ENCODE measurements around the gene MT1F. TPM values are rescaled to one million over a fixed set of nuclear protein-coding genes. Genes with fewer than 3 reads are reported as not detected.

Gene MT1F
- total and polyA plus RNA-seq, 9 of the 15 experiments (the other 6 are each of a cell fraction or from before 2014, with no cell fraction given) = 0.18 to 0.68 (median 0.29) TPM; not detected in 5

- TF ChIP-seq ZNF561 (CRISPR knock-in tag; conservative IDR thresholded peaks at IDR 0.05) (no peak), ZBTB33 (CRISPR knock-in tag; IDR thresholded peaks at IDR 0.05) (no peak), FOXJ2 (tag; IDR thresholded peaks at IDR 0.05) (no peak), CBX5 (IDR thresholded peaks at IDR 0.05; ENCODE audit: borderline replicate concordance, low read depth) (no peak), PHF20 (IDR thresholded peaks at IDR 0.05; ENCODE audit: partially characterized antibody) (no peak), MYNN (IDR thresholded peaks at IDR 0.05) (no peak), MYNN (CRISPR knock-in tag; IDR thresholded peaks at IDR 0.05) (no peak), DMBX1 (CRISPR knock-in tag; IDR thresholded peaks at IDR 0.05; ENCODE audit: borderline replicate concordance) (no peak), POU5F1 (IDR thresholded peaks at IDR 0.05; ENCODE audit: borderline replicate concordance, low read depth, low read length, partially characterized antibody) (no peak), ILK (tag; IDR thresholded peaks at IDR 0.05; ENCODE audit: borderline replicate concordance, low read depth) (no peak)
- TF ChIP-seq, protein P1, sequence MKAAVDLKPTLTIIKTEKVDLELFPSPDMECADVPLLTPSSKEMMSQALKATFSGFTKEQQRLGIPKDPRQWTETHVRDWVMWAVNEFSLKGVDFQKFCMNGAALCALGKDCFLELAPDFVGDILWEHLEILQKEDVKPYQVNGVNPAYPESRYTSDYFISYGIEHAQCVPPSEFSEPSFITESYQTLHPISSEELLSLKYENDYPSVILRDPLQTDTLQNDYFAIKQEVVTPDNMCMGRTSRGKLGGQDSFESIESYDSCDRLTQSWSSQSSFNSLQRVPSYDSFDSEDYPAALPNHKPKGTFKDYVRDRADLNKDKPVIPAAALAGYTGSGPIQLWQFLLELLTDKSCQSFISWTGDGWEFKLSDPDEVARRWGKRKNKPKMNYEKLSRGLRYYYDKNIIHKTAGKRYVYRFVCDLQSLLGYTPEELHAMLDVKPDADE (conservative IDR thresholded peaks at IDR 0.05; ENCODE audit: control insufficient read depth, low read depth, low read length) = no peak
These were observed 44.1 kb upstream of the MT1F start (continued) for GRCh38 chr16:56613706-56614105.
